WTC11 (cell line): ENCODE results near the gene OR2M4. TPM values are rescaled to one million over a fixed set of nuclear protein-coding genes. Genes with fewer than 3 reads are reported as not detected.
"Not testable (repeated sequence)": the region's sequence is repeated elsewhere in the genome, so short reads cannot be mapped to it uniquely, and the experiment has no call there.

Experiments
- ATAC-seq: fragments of 200-7000 bp; cut with Tn5 transposase; 2 replicates; pipeline ENCODE4 v1.10.0; 2021; ENCODE audit warnings: mild to moderate bottlenecking, moderate library complexity
- CTCF ChIA-PET: fragments of 300-600 bp; sonication (Branson Sonifier 250); formaldehyde crosslinking; loops from one replicate; lab custom pipeline; 2021; ENCODE audit warnings: antibody characterized with exemption; lab: Charles Lee
- POLR2A ChIA-PET: fragments of 350-600 bp; sonication (Branson Sonifier 250); formaldehyde crosslinking; loops from one replicate; lab custom pipeline; 2021; ENCODE audit warnings: antibody characterized with exemption; lab: Charles Lee
- DNase-seq: peaks from one replicate; pipeline ENCODE4 v3.0.0; 2021; ENCODE audit warnings: low spot score
- H3K27ac Mint-ChIP-seq: 2 replicates; pipeline ENCODE4 v1.8.0; 2021; ENCODE audit warnings: mixed read lengths
- H3K27me3 Mint-ChIP-seq: 2 replicates; pipeline ENCODE4 v1.8.0; 2021; ENCODE audit warnings: low read depth, mild to moderate bottlenecking, moderate library complexity, mixed read lengths
- H3K36me3 Mint-ChIP-seq: 2 replicates; pipeline ENCODE4 v1.8.0; 2021; ENCODE audit warnings: mixed read lengths
- H3K4me1 Mint-ChIP-seq: 2 replicates; pipeline ENCODE4 v1.8.0; 2022; ENCODE audit warnings: mixed read lengths
- H3K4me3 Mint-ChIP-seq: 2 replicates; pipeline ENCODE4 v1.8.0; 2021; ENCODE audit warnings: mild to moderate bottlenecking, moderate library complexity, mixed read lengths
- H3K9me3 Mint-ChIP-seq: 2 replicates; pipeline ENCODE4 v1.8.0; 2021; ENCODE audit warnings: mixed read lengths
- AFF4 ChIP-seq: sonication (generic); formaldehyde crosslinking; IDR thresholded peaks from 2 replicates; pipeline ENCODE4 v1.8.1; 2023; ENCODE audit warnings: mild to moderate bottlenecking, missing genetic modification reagents, borderline replicate concordance
- AR ChIP-seq: fragments of 250-450 bp; sonication (Bioruptor Pico); IDR thresholded peaks from 2 replicates; pipeline ENCODE4 v1.9.0; 2021; ENCODE audit warnings: mild to moderate bottlenecking
- E2F1 ChIP-seq: sonication (generic); formaldehyde crosslinking; IDR thresholded peaks from 2 replicates; pipeline ENCODE4 v1.8.0; 2022; ENCODE audit warnings: mild to moderate bottlenecking, missing genetic modification reagents
- E2F4 ChIP-seq: sonication (generic); formaldehyde crosslinking; IDR thresholded peaks from 2 replicates; pipeline ENCODE4 v1.8.1; 2022; ENCODE audit warnings: low read depth, mild to moderate bottlenecking, moderate library complexity, missing genetic modification reagents, borderline replicate concordance
- E2F5 ChIP-seq: sonication (generic); formaldehyde crosslinking; IDR thresholded peaks from 2 replicates; pipeline ENCODE4 v1.8.1; 2022; ENCODE audit warnings: mild to moderate bottlenecking, moderate library complexity, missing genetic modification reagents
- HMGA2 ChIP-seq: fragments of 250-450 bp; sonication (Bioruptor Pico); IDR thresholded peaks from 2 replicates; pipeline ENCODE4 v1.4.0; 2021; ENCODE audit warnings: mild to moderate bottlenecking, moderate library complexity
- HMGXB4 ChIP-seq: sonication (generic); formaldehyde crosslinking; IDR thresholded peaks from 2 replicates; pipeline ENCODE4 v1.8.1; 2023; ENCODE audit warnings: mild to moderate bottlenecking, moderate library complexity, missing genetic modification reagents
- MLX ChIP-seq: sonication (generic); formaldehyde crosslinking; IDR thresholded peaks from 2 replicates; pipeline ENCODE4 v1.8.1; 2023; ENCODE audit warnings: mild to moderate bottlenecking, missing genetic modification reagents, moderate library complexity
- MYBL2 ChIP-seq: sonication (generic); formaldehyde crosslinking; IDR thresholded peaks from 2 replicates; pipeline ENCODE4 v1.8.1; 2023; ENCODE audit warnings: mild to moderate bottlenecking, moderate library complexity, missing genetic modification reagents
- NR2C2 ChIP-seq: sonication (generic); formaldehyde crosslinking; IDR thresholded peaks from 2 replicates; pipeline ENCODE4 v1.8.0; 2022; ENCODE audit warnings: mild to moderate bottlenecking, missing genetic modification reagents
- RORB ChIP-seq: fragments of 250-450 bp; sonication (Bioruptor Pico); IDR thresholded peaks from 2 replicates; pipeline ENCODE4 v1.9.0; 2021; ENCODE audit warnings: mild to moderate bottlenecking
- TEAD4 ChIP-seq: sonication (generic); formaldehyde crosslinking; IDR thresholded peaks from 2 replicates; pipeline ENCODE4 v1.8.0; 2022; ENCODE audit warnings: mild to moderate bottlenecking, missing genetic modification reagents
- ZBTB21 ChIP-seq: sonication (generic); formaldehyde crosslinking; IDR thresholded peaks from 2 replicates; pipeline ENCODE4 v1.8.1; 2023; ENCODE audit warnings: mild to moderate bottlenecking, missing genetic modification reagents, borderline replicate concordance
- ZNF532 ChIP-seq: fragments of 250-450 bp; sonication (Bioruptor Pico); IDR thresholded peaks from 2 replicates; pipeline ENCODE4 v1.9.0; 2021; ENCODE audit warnings: mild to moderate bottlenecking, borderline replicate concordance
- total RNA-seq: library from RNA; stranded (reverse); gene quantifications from 3 replicates; pipeline ENCODE4 v1.2.3, GENCODE V29; 2021

OR2M4 gene
- total RNA-seq, 1 experiment from 2014 or later: not detected

GRCh38 chr1:248268178-248268577 lies 37.0 kb downstream of the OR2M4 start:
- DNase-seq: no peak
- Mint-ChIP-seq H3K27ac (no peak overlapping the region), H3K36me3 (peaks cover 53% of the 10 kb centered on the region)
- TF ChIP-seq HMGA2 (CRISPR knock-in tag) (no peak), E2F1 (CRISPR knock-in tag) (no peak), NR2C2 (CRISPR knock-in tag) (no peak), MLX (CRISPR knock-in tag) (no peak), E2F4 (CRISPR knock-in tag) (no peak), HMGXB4 (no peak), AR (CRISPR knock-in tag) (no peak), RORB (CRISPR knock-in tag) (no peak), TEAD4 (CRISPR knock-in tag) (no peak), AFF4 (CRISPR knock-in tag) (no peak), MYBL2 (CRISPR knock-in tag) (no peak), ZNF532 (CRISPR knock-in tag) (no peak), E2F5 (no peak), ZBTB21 (CRISPR knock-in tag) (no peak)
- TF ChIP-seq, all 79 proteins: peak for 0
- peaks cover 3% of the 10 kb centered on the region for H3K27me3 Mint-ChIP-seq
- ChIA-PET CTCF (no interaction called here), POLR2A (no interaction called here)
- ATAC-seq: no peak
- H3K4me1 Mint-ChIP-seq: no peaks in the 10 kb centered on the region
- no peak overlapping the region for H3K4me3 Mint-ChIP-seq
- peaks cover 74% of the 10 kb centered on the region for H3K9me3 Mint-ChIP-seq

- Mint-ChIP-seq H3K9me3 (peaks cover 64% of the 10 kb centered on the region), H3K36me3 (peaks cover 50% of the 10 kb centered on the region)
- CTCF ChIA-PET, DNase-seq, ATAC-seq, POLR2A ChIA-PET, H3K4me1 Mint-ChIP-seq, H3K27ac Mint-ChIP-seq, H3K27me3 Mint-ChIP-seq, H3K4me3 Mint-ChIP-seq: not testable (repeated sequence)
Observed at GRCh38 chr1:248273225-248273624, 42.0 kb downstream of the OR2M4 start.
